Measurements from ENCODE around the gene LRRC8E. TPM values are rescaled to one million over a fixed set of nuclear protein-coding genes. Genes with fewer than 3 reads are reported as not detected.
A peak's percentile ranks its signal among the peaks of the same experiment; 100 is the strongest.

Gene LRRC8E
- total RNA-seq, 1 donor from 2014 or later = 4.3 TPM

DNA sequence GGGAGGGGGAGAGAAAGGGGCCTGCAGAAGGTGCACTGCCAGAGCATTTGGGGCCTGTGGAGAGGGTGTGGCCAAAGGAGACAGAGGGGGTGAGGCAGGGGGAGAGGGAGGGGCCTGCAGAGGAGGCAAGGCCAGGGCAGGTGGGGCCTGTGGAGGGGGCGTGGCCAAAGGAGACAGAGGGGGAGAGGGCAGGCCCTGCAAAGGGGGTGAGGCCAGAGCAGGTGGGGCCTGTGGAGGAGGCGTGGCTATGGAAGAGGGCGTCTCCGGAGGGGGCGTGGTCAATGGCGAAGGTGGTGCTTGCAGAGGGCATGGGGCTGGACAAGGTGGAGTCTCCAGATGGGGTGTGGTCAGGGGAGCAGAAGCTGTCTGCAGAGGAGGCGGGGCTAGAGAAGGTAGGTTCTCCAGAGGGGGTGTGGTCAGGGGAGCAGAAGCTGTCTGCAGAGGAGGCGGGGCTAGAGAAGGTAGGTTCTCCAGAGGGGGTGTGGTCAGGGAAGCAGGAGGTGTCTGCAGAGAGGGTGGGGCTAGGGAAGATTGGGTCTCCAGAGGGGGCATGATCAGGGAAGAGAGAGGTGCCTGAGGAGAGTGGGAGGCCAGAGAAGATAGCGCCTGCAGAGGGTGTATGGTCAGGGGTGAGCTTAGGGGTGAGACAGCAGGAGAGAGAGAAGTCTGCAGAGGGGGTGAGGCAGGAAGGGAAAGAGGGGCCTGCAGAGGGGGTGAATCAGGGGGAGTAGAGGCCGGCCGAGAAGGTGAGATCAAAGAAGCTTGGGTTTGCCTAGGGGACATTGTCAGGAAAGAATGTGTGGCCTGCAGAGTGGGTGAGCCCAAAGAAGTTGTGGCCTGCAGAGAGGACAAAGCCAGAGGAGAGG lies 17.5 kb upstream of the LRRC8E start:
- peak; percentile 78 for DNase-seq (ENCODE audit: extremely low spot score, unreplicated experiment)
- Mint-ChIP-seq H3K36me3 (peaks cover 4% of the 10 kb centered on the region), H3K27ac (peak overlapping the region; percentile 95), H3K9me3 (no peaks in the 10 kb centered on the region), H3K4me3 (peak overlapping the region; percentile 84), H3K4me1 (ENCODE audit: unreplicated experiment) (peaks cover 13% of the 10 kb centered on the region), H3K27me3 (peaks cover 25% of the 10 kb centered on the region)
- TF ChIP-seq, protein P1, sequence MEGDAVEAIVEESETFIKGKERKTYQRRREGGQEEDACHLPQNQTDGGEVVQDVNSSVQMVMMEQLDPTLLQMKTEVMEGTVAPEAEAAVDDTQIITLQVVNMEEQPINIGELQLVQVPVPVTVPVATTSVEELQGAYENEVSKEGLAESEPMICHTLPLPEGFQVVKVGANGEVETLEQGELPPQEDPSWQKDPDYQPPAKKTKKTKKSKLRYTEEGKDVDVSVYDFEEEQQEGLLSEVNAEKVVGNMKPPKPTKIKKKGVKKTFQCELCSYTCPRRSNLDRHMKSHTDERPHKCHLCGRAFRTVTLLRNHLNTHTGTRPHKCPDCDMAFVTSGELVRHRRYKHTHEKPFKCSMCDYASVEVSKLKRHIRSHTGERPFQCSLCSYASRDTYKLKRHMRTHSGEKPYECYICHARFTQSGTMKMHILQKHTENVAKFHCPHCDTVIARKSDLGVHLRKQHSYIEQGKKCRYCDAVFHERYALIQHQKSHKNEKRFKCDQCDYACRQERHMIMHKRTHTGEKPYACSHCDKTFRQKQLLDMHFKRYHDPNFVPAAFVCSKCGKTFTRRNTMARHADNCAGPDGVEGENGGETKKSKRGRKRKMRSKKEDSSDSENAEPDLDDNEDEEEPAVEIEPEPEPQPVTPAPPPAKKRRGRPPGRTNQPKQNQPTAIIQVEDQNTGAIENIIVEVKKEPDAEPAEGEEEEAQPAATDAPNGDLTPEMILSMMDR (conservative IDR thresholded peaks at IDR 0.05) = no peak

DNA sequence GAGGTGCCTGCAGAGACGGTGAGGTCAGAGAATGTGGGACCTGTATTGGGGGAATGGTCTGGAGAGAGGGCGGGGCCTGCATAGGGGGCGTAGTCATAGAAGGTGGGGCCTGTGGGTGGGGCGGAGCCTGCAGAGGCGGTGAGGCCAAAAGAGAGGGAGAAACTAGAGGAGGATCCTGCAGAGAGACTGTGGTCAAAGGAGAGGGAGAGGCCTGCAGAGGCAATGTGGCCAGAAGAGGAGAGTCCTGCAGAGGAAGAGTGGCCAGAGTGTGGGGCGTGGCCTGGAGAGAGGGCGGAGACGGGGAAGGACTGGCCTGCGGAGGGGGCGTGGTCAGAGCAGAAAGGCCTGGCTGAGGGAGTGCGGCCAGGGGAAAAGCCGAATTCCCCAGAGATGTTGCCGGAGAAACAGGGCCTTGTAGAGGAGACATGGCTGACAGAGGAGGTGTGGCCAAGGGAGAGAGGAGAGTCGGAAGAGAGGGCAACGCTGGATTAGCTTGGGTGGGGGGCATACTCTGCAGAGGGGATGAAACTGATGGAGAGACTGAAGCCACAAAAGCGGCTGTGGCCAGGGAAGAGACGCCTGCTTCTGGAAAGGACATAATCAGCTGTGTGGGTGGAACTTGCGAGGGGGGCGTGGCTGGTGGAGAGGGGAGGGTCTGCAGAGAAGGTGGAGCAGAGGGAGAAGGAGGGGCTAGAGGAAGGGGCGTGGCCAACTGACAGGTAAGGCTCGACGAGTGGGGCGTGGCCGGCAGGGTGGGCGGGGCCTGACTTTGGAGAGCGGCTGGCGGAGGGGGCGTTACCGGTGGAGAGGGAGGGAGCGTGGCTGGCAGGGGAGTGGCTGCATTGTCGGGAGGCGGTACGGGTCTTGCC lies 16.6 kb upstream of the LRRC8E start:
- H3K36me3 Mint-ChIP-seq = peaks cover 4% of the 10 kb centered on the region
- peak overlapping the region; percentile 95 for H3K27ac Mint-ChIP-seq
- TF ChIP-seq, protein P1 (conservative IDR thresholded peaks at IDR 0.05) = no peak
- H3K4me1 Mint-ChIP-seq (ENCODE audit: unreplicated experiment) = peaks cover 13% of the 10 kb centered on the region
- peak; percentile 94 for DNase-seq (ENCODE audit: extremely low spot score, unreplicated experiment)
- peak overlapping the region; percentile 84 for H3K4me3 Mint-ChIP-seq
- H3K27me3 Mint-ChIP-seq = peaks cover 31% of the 10 kb centered on the region
- H3K9me3 Mint-ChIP-seq = no peaks in the 10 kb centered on the region

DNA sequence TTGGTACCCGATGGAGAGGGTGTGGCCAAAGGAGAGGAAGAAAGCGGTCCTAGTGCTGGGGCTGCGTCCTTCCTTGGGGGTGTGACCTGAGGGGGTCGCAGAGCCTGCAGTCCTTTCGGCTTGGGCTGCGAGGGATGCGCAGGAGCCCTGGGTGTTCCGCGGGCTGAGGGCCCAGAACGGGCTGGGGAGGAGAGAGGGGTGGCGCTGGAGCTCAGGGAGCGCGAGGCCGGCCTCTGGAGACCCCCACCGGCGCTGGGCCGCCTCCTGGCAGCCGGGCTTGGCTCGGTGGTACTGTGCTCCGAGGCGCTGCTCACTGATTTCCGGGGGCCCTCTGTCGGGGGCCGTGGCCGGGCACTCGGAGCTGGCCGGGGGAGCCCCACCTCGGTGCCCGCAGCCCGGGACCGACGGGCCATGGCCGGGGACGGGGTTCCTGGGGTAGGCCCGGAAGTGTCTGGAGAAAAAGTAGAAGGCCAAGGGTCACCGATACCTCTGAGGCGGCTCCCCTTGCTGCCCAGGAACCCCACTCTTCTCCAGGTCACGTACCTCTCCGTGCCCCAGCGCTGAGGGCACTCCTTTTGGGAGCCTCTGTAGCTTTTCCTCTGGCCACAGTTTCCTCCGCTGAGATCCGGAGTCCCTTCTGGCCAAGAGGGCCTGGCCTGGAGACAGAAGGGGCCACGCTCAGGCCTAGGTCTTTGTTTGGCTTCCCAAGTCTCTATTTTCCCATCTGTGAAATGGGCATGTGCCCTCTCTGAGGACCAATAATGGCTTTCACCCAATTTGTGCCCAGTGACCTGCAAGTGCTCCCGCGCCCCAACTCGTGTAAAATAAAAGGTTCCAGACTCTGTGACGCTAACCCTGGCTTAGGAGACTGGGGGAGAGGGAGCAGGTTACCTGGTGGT lies 15.8 kb upstream of the LRRC8E start:
- H3K36me3 Mint-ChIP-seq = peaks cover 4% of the 10 kb centered on the region
- TF ChIP-seq, protein P1 (conservative IDR thresholded peaks at IDR 0.05) = no peak
- H3K9me3 Mint-ChIP-seq = no peaks in the 10 kb centered on the region
- peak overlapping the region; percentile 95 for H3K27ac Mint-ChIP-seq
- peaks cover 13% of the 10 kb centered on the region for H3K4me1 Mint-ChIP-seq (ENCODE audit: unreplicated experiment)
- peak overlapping the region; percentile 84 for H3K4me3 Mint-ChIP-seq
- H3K27me3 Mint-ChIP-seq = peaks cover 35% of the 10 kb centered on the region
- DNase-seq (ENCODE audit: extremely low spot score, unreplicated experiment) = peak; percentile 71

DNA sequence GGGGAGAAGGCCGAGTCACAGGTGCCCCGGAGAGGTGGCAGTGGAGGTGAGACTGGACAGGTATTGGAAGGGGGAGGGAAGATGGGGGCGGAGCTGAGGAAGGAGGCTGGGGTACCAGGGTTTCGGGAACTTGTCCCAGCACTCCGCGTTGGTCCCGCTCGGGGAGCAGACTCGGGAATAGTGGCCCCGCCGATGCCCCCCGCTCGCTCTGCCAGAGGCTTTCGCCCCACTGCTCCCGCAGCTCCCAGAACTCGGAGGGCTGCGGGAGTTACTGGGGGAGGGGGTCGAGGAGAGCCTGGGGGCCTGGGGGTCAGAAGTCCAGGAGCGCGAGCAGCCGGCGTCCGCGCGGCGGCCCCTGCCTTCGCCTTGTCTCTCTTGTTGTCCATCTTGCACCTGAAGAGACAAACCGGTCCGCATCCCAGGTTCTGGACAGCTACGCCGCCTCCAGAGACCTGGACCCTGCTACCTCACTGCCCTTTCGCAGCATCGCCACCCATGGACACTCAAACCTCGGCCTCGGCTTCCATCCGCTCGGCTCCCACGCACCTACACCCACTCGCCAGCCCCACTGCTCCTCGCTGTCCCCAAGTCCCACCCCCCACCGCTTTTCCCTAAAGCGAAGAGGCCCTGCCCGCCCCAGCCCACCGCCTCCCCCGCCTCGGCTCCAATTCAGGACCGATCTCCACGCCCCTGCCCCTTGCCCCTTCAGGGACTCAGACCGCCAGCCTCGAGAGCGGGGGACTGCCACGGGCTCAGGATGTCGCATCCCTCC lies 14.8 kb upstream of the LRRC8E start:
- Mint-ChIP-seq H3K27ac (peak overlapping the region; percentile 73), H3K9me3 (no peaks in the 10 kb centered on the region), H3K27me3 (peaks cover 35% of the 10 kb centered on the region), H3K4me1 (ENCODE audit: unreplicated experiment) (peaks cover 13% of the 10 kb centered on the region), H3K4me3 (peak overlapping the region; percentile 91), H3K36me3 (peaks cover 4% of the 10 kb centered on the region)
- DNase-seq (ENCODE audit: extremely low spot score, unreplicated experiment) = no peak
- TF ChIP-seq, protein P1 (conservative IDR thresholded peaks at IDR 0.05) = no peak

Measured in type B pancreatic cell (in vitro differentiated cells).